Stimulated activated naive B cell treated with anti-CD40 and anti-IgM and Interleukin-4, amounts not matched to agents 10 μg/mL and 1 μg/mL and 100 μg/mL, for 72 hours (primary cell): Measurements from ENCODE around the gene KRT79.

Experiments used
- ATAC-seq, 2 donors: fragments of 150-1000 bp; cut with Tn5 transposase; replicated peaks; 2 replicates each; pipeline ENCODE4 v1.10.0; 2021; ENCODE audit warnings: moderate library complexity in 1 of 2
- DNase-seq: peaks from one replicate; pipeline ENCODE4 v3.0.0; 2021
- H3K27ac Mint-ChIP-seq: one replicate; pipeline ENCODE4 v1.8.0; 2022; ENCODE audit warnings: mild to moderate bottlenecking, mixed read lengths
- H3K27me3 Mint-ChIP-seq, 2 donors: one replicate each; pipeline ENCODE4 v1.8.0; 2022; ENCODE audit warnings: mixed read lengths in 2 of 2
- H3K36me3 Mint-ChIP-seq, 2 donors: one replicate each; pipeline ENCODE4 v1.8.0; 2022; ENCODE audit warnings: mixed read lengths in 2 of 2, mild to moderate bottlenecking in 1 of 2
- H3K4me1 Mint-ChIP-seq, 2 donors: one replicate each; pipeline ENCODE4 v1.8.0; 2022; ENCODE audit warnings: mixed read lengths in 2 of 2, mild to moderate bottlenecking in 1 of 2
- H3K4me3 Mint-ChIP-seq, 2 donors: one replicate each; pipeline ENCODE4 v1.8.0; 2022; ENCODE audit warnings: mild to moderate bottlenecking in 2 of 2, mixed read lengths in 2 of 2, moderate library complexity in 1 of 2
- H3K9me3 Mint-ChIP-seq, 2 donors: one replicate each; pipeline ENCODE4 v1.8.0; 2022; ENCODE audit warnings: mixed read lengths in 2 of 2, mild to moderate bottlenecking in 1 of 2

KRT79 gene

GRCh38 chr12:52822771-52823510 lies 11.2 kb downstream of the KRT79 start:
- Mint-ChIP-seq H3K9me3 (no peaks in the 10 kb centered on the region), H3K27ac (no peak overlapping the region), H3K4me3 (no peak overlapping the region), H3K27me3 (peaks cover 39 to 43% of the 10 kb centered on the region in 2 donors), H3K4me1 (no peaks in the 10 kb centered on the region), H3K36me3 (no peaks in the 10 kb centered on the region)
- DNase-seq: no peak
- no peak for ATAC-seq

DNA sequence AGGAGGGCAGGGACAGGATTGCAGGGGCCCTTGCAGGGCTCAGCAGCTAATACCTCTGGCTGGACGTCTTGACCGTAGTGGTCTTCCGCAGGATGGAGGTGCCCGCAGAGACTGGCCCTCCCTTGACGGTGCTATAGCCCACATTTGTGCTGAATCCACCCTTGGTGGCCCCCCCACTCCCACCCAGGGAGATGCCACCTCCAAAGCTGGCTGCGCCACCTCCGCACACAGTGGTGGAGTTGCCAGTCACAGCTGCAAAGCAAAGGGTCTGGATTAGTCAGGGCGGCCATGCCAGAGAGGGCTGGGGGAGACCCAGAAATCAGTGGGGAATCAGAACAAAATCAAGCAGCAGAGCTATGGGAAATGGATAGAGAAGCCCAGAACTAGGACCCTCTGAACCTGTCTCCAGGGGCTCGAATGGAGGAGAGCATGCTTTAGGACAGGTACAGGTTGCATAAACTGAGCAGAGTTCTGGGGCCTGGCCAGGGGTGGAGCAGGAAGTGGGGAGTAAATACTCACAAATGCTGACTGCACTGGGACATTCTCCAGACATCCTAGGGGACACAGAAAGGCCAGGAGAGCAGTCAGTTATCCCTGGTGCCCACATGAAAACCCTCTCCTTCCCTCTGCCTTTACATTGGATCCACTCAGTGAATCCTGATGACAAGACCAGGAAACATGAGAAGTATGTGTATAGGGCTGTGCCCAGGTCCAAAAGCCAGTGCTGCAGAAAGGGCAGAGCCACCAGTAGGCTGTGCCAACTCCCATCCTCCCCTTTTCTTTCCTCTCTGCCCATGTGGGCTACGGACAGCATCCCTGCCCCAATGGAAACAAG lies 12.1 kb downstream of the KRT79 start:
- H3K27ac Mint-ChIP-seq: no peak overlapping the region
- no peaks in the 10 kb centered on the region for H3K36me3 Mint-ChIP-seq
- H3K4me1 Mint-ChIP-seq: no peaks in the 10 kb centered on the region
- H3K4me3 Mint-ChIP-seq: no peak overlapping the region
- peaks cover 37 to 38% of the 10 kb centered on the region in 2 donors for H3K27me3 Mint-ChIP-seq
- no peak for ATAC-seq
- H3K9me3 Mint-ChIP-seq: no peaks in the 10 kb centered on the region
- no peak for DNase-seq

DNA sequence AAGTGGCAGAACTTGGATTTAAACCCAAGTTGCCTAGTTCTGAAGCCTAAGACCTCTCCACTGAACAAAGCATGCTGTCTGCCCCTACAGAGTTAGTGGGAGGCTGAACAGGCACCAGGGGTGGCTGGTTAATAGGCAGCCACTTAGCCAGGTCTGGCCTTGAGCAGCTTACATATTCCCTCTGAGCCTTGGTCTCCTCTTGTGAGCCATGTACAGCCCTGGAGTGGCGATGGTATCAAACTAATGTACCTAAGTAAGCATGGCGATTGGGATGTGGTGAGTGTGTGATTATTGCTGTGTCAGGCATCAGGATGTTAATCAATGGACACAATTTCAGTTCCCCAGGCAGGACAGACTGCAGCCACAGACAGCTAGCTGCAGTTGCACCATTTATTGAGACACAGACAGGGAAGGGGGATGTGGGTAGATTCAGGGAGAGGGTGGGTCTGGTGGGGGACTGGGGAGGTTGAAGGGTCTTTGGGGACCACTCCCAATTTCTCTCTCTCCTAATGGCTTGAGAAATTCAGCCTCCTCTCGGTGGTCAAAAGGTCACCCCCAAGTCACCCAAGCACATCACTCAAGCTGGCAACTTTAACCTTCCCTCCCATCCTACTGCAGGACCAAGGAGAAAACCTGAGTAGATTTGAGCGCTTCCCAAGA lies 12.9 kb downstream of the KRT79 start:
- no peak for ATAC-seq
- no peak overlapping the region for H3K4me3 Mint-ChIP-seq
- H3K9me3 Mint-ChIP-seq: no peaks in the 10 kb centered on the region
- no peaks in the 10 kb centered on the region for H3K4me1 Mint-ChIP-seq
- no peak for DNase-seq
- H3K27me3 Mint-ChIP-seq: peaks cover 31 to 36% of the 10 kb centered on the region in 2 donors
- no peak overlapping the region for H3K27ac Mint-ChIP-seq
- no peaks in the 10 kb centered on the region for H3K36me3 Mint-ChIP-seq

- DNase-seq (no peak), ATAC-seq (no peak)
- Mint-ChIP-seq H3K4me1 (no peaks in the 10 kb centered on the region), H3K27me3 (peaks cover 26 to 32% of the 10 kb centered on the region in 2 donors), H3K36me3 (no peaks in the 10 kb centered on the region), H3K9me3 (no peaks in the 10 kb centered on the region), H3K27ac (no peak overlapping the region), H3K4me3 (no peak overlapping the region)
Measured at GRCh38 chr12:52820521-52820920, 13.6 kb downstream of the KRT79 start.

- DNase-seq (no peak), ATAC-seq (no peak)
- peaks cover 26 to 32% of the 10 kb centered on the region in 2 donors for H3K27me3 Mint-ChIP-seq
- no peak overlapping the region for H3K4me3 Mint-ChIP-seq
- H3K36me3 Mint-ChIP-seq: no peaks in the 10 kb centered on the region
- H3K9me3 Mint-ChIP-seq: no peaks in the 10 kb centered on the region
- H3K4me1 Mint-ChIP-seq: no peaks in the 10 kb centered on the region
- no peak overlapping the region for H3K27ac Mint-ChIP-seq
Measured at GRCh38 chr12:52819731-52820510, 14.2 kb downstream of the KRT79 start.

GRCh38 chr12:52818887-52819420 lies 15.2 kb downstream of the KRT79 start:
- Mint-ChIP-seq H3K27me3 (peaks cover 26 to 30% of the 10 kb centered on the region in 2 donors), H3K4me1 (no peaks in the 10 kb centered on the region), H3K9me3 (no peaks in the 10 kb centered on the region), H3K4me3 (no peak overlapping the region), H3K36me3 (no peaks in the 10 kb centered on the region), H3K27ac (no peak overlapping the region)
- no peak for DNase-seq
- no peak for ATAC-seq

GRCh38 chr12:52818388-52818787 lies 15.7 kb downstream of the KRT79 start:
- no peak for ATAC-seq
- Mint-ChIP-seq H3K27me3 (peaks cover 21 to 24% of the 10 kb centered on the region in 2 donors), H3K9me3 (no peaks in the 10 kb centered on the region), H3K4me3 (no peak overlapping the region), H3K4me1 (no peaks in the 10 kb centered on the region), H3K27ac (no peak overlapping the region), H3K36me3 (no peaks in the 10 kb centered on the region)
- DNase-seq: no peak

GRCh38 chr12:52817699-52818238 lies 16.3 kb downstream of the KRT79 start:
- no peak overlapping the region for H3K27ac Mint-ChIP-seq

GRCh38 chr12:52817003-52817698 lies 17.0 kb downstream of the KRT79 start:
- peaks cover 15% of the 10 kb centered on the region in 2 donors for H3K27me3 Mint-ChIP-seq
- no peak overlapping the region for H3K4me3 Mint-ChIP-seq
- H3K36me3 Mint-ChIP-seq: no peaks in the 10 kb centered on the region
- ATAC-seq (no peak), DNase-seq (no peak)
- no peaks in the 10 kb centered on the region for H3K9me3 Mint-ChIP-seq
- H3K4me1 Mint-ChIP-seq: no peaks in the 10 kb centered on the region
- H3K27ac Mint-ChIP-seq: no peak overlapping the region

More at GRCh38 chr12:52817699-52818238, 16.3 kb downstream of the KRT79 start:
- Mint-ChIP-seq H3K9me3 (no peaks in the 10 kb centered on the region), H3K4me3 (no peak overlapping the region), H3K27me3 (peaks cover 15 to 18% of the 10 kb centered on the region in 2 donors), H3K4me1 (no peaks in the 10 kb centered on the region), H3K36me3 (no peaks in the 10 kb centered on the region)
- no peak for DNase-seq
- no peak for ATAC-seq

DNA sequence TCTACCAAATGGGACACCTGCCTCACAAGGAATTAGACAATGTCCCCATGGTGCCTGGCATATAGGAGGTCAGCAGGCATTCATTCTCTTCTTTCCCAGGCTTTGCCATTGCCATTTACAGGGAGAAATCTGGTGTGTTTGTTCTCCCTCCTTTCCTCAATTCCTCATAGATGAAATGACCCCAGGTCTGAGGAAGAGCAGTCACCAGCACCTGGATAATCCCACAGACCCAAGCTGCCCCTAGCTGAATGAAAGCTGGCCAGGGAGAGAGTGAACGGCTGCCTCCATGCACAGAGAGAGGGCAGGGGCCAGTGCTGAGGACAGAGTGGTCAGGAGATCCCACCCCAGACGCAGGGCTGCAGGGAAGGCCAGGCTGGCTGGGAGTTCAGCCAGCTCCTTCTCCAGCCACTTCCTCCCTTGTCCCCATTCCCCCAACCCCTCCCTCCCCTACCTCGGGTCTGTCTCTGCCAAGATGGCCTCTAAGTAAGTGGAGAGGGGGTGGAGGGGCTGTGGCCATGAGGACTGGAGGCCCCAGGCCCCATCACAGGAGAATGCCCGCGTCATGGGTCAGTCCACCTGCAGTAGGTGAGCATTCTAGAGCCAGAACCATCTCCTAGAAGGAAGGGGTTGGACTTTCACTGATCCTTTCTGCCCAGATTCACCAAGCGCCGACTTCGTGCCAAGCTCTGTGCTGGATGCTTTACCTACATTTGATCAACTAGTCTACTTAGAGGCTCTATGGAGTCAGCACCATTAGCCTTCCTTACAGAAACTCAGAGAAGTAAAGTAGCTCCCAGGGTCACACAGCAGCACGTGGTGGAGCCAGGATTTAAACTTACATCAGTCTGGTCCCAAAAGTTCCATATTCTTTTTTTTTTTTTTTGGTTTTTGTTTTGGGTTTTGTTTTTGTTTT lies 18.2 kb downstream of the KRT79 start:
- H3K36me3 Mint-ChIP-seq: no peaks in the 10 kb centered on the region
- H3K4me1 Mint-ChIP-seq: no peaks in the 10 kb centered on the region

DNA sequence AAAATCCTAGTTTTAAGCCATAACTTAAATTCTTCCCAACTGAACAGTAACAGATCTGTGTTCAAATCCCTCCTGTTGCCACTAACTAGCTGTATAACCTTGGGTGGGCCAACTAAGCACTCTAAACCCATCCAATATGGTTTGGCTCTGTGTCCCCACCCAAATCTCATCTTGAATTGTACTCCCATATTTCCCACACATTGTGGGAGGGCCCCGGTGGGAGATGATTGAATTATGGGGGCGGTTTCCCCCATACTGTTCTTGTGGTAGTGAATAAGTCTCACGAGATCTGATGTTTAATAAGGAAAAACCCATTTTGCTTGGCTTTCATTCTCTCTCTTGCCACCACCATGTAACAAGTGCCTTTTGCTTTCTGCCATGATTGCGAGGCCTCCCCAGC lies 18.9 kb downstream of the KRT79 start:
- H3K27ac Mint-ChIP-seq: no peak overlapping the region
- peaks cover 7 to 11% of the 10 kb centered on the region in 2 donors for H3K27me3 Mint-ChIP-seq
- H3K4me3 Mint-ChIP-seq: no peak overlapping the region
- H3K36me3 Mint-ChIP-seq: no peaks in the 10 kb centered on the region
- DNase-seq (no peak), ATAC-seq (no peak)
- H3K9me3 Mint-ChIP-seq: no peaks in the 10 kb centered on the region
- no peaks in the 10 kb centered on the region for H3K4me1 Mint-ChIP-seq

More for the DNA sequence above, 18.2 kb downstream of the KRT79 start:
- H3K27ac Mint-ChIP-seq: no peak overlapping the region
- H3K9me3 Mint-ChIP-seq: no peaks in the 10 kb centered on the region
- no peak overlapping the region for H3K4me3 Mint-ChIP-seq
- no peak for DNase-seq
- H3K27me3 Mint-ChIP-seq: peaks cover 11 to 15% of the 10 kb centered on the region in 2 donors
- no peak for ATAC-seq

DNA sequence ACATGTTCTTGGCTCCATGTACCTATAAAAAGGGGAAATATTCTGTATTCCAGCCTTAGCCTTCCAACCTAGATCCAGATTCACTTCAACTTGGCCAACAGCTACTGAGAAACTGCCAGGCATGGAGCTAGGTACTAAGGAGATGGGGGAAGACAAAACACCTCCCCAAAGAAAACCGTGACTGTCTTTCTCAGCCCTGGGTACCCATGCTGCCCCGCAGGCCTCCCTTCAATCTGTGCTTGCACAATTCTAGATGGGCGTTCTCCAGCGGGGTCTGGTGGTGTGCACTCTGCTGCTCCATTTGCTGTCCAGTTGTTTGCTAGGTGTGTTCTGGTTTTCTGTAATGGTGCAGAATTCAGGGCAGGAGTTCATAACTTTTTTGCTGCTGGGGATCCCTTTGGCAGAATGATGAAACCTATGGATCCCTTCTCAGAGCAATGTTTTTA lies 19.4 kb downstream of the KRT79 start:
- peaks cover 5 to 7% of the 10 kb centered on the region in 2 donors for H3K27me3 Mint-ChIP-seq
- ATAC-seq: no peak
- no peak for DNase-seq
- H3K4me1 Mint-ChIP-seq: no peaks in the 10 kb centered on the region
- H3K9me3 Mint-ChIP-seq: no peaks in the 10 kb centered on the region
- H3K36me3 Mint-ChIP-seq: no peaks in the 10 kb centered on the region
- H3K4me3 Mint-ChIP-seq: no peak overlapping the region
- H3K27ac Mint-ChIP-seq: no peak overlapping the region
